ENCODE data around the gene DKKL1.

DKKL1 gene

GRCh38 chr19:49338023-49338677 lies 25.5 kb upstream of the DKKL1 start:
- no peak for FAIRE-seq

GRCh38 chr19:49338691-49339300 lies 24.9 kb upstream of the DKKL1 start:
- no peak for FAIRE-seq

- FAIRE-seq: no peak
These were observed 24.2 kb upstream of the DKKL1 start for GRCh38 chr19:49339301-49340068.

GRCh38 chr19:49340069-49340864 lies 23.4 kb upstream of the DKKL1 start:
- no peak for FAIRE-seq

- no peak for FAIRE-seq
These were observed 22.6 kb upstream of the DKKL1 start for GRCh38 chr19:49340865-49341718.

GRCh38 chr19:49342291-49342721 lies 21.4 kb upstream of the DKKL1 start:
- FAIRE-seq: no peak

- FAIRE-seq: no peak
These were observed 20.6 kb upstream of the DKKL1 start for GRCh38 chr19:49343123-49343522.

- FAIRE-seq: no peak
These were observed 18.9 kb upstream of the DKKL1 start for GRCh38 chr19:49344505-49345423.

GRCh38 chr19:49347191-49347590 lies 16.5 kb upstream of the DKKL1 start:
- no peak for FAIRE-seq

GRCh38 chr19:49347835-49348234 lies 15.8 kb upstream of the DKKL1 start:
- no peak for FAIRE-seq

- FAIRE-seq: no peak
These were observed 15.1 kb upstream of the DKKL1 start for GRCh38 chr19:49348305-49349189.

- no peak for FAIRE-seq
These were observed 14.1 kb upstream of the DKKL1 start for GRCh38 chr19:49349567-49349966.

GRCh38 chr19:49355909-49356353 lies 7.7 kb upstream of the DKKL1 start:
- FAIRE-seq: no peak

- no peak for FAIRE-seq
These were observed 7.3 kb upstream of the DKKL1 start for GRCh38 chr19:49356382-49356781.

GRCh38 chr19:49357186-49357585 lies 6.5 kb upstream of the DKKL1 start:
- FAIRE-seq: no peak

- FAIRE-seq: no peak
These were observed 3.5 kb upstream of the DKKL1 start for GRCh38 chr19:49359851-49360820.

GRCh38 chr19:49361438-49362047 lies 2.1 kb upstream of the DKKL1 start:
- FAIRE-seq: no peak

All from colon (tissue), 2 donors.